Measurements from ENCODE around the gene PAX7. TPM values are rescaled to one million over a fixed set of nuclear protein-coding genes. Genes with fewer than 3 reads are reported as not detected.

PAX7 gene
- total and polyA plus RNA-seq, 9 of the 15 experiments (the other 6 are each of a cell fraction or from before 2014, with no cell fraction given): not detected

GRCh38 chr1:18770799-18771198, 140.2 kb downstream of the PAX7 start:
- ChIA-PET CTCF (ENCODE audit: low intra/inter-chr PET ratio) (no interaction called here), POLR2A (interaction anchor here (0.9 to 1.2 kb wide), 2 partner anchors 9 to 11 kb away, joined by 3 to 5 read pairs; no protein-coding TSS in a partner anchor)
- Histone ChIP-seq H3K4me2 (ENCODE audit: insufficient read depth, low read length) (no peak overlapping the region), H3K27me3 (ENCODE audit: control insufficient read depth in 2 of 2, insufficient read depth in 2 of 2, low read length in 2 of 2) (peaks cover 29 to 45% of the 10 kb centered on the region in 2 experiments), H3K27ac (ENCODE audit: extremely low read depth, low read depth, low read length) (no peak overlapping the region), H3K9me1 (ENCODE audit: control insufficient read depth, insufficient read depth, low read length) (no peaks in the 10 kb centered on the region), H3K4me1 (replicated peaks in 1 of 2; ENCODE audit: control insufficient read depth in 2 of 2, insufficient read depth in 2 of 2, low read length in 2 of 2) (no peaks in the 10 kb centered on the region), H3K9ac (ENCODE audit: insufficient read depth in 1 of 2, low read depth in 2 of 2, low read length in 2 of 2) (no peak overlapping the region), H2AFZ (ENCODE audit: low read depth, low read length) (no peak overlapping the region), H4K20me1 (replicated peaks; ENCODE audit: control insufficient read depth, insufficient read depth, low read length) (peaks cover 11% of the 10 kb centered on the region; the same call in 1 of the 2 replicates), H3K36me3 (ENCODE audit: control insufficient read depth, insufficient read depth, low read length) (no peaks in the 10 kb centered on the region), H3K4me3 (no peak overlapping the region), H3K79me2 (ENCODE audit: control insufficient read depth, insufficient read depth, low read length) (no peaks in the 10 kb centered on the region), H3K9me3 (replicated peaks; ENCODE audit: control insufficient read depth, insufficient read depth, low read depth, low read length) (no peaks in the 10 kb centered on the region)
- DNase-seq (ENCODE audit: extremely low read depth in 1 of 4, low spot score in 3 of 4) (no peak), ATAC-seq (no peak), FAIRE-seq (peak; percentile 55)
- peak; percentile 21 to 52; a peak in 1 of 4 replicates for TF ChIP-seq KDM1A (IDR thresholded peaks at IDR 0.05)
- peak; percentile 91 for TF ChIP-seq RBM25 (IDR thresholded peaks at IDR 0.05; ENCODE audit: low read depth, low read length, severe bottlenecking)
- peak; percentile 71 for TF ChIP-seq BCOR (IDR thresholded peaks at IDR 0.05)
- TF ChIP-seq ELK3 (CRISPR knock-in tag; IDR thresholded peaks at IDR 0.05): no peak
- peak; percentile 55; the same call in 1 of the 2 replicates for TF ChIP-seq ADNP (tag; IDR thresholded peaks at IDR 0.05)
- intact Hi-C loops (cut with micrococcal nuclease): no loop called here
- no TSS peak for BruUV-seq (replicated peaks)
- in situ Hi-C loops (cut with MboI): no loop called here
- 0% methylated on average over 5 of the region's 5 CpGs for WGBS (ENCODE audit: insufficient coverage, low coverage, missing lambda C conversion rate)

GRCh38 chr1:18773753-18774152, 143.1 kb downstream of the PAX7 start:
- no TSS peak for BruUV-seq (replicated peaks)
- in situ Hi-C loops (cut with MboI): no loop called here
- Histone ChIP-seq H2AFZ (ENCODE audit: low read depth, low read length) (no peak overlapping the region), H3K4me2 (ENCODE audit: insufficient read depth, low read length) (no peak overlapping the region), H3K27me3 (ENCODE audit: control insufficient read depth in 2 of 2, insufficient read depth in 2 of 2, low read length in 2 of 2) (peaks cover 29 to 43% of the 10 kb centered on the region in 2 experiments), H3K4me1 (replicated peaks in 1 of 2; ENCODE audit: control insufficient read depth in 2 of 2, insufficient read depth in 2 of 2, low read length in 2 of 2) (no peaks in the 10 kb centered on the region), H4K20me1 (replicated peaks; ENCODE audit: control insufficient read depth, insufficient read depth, low read length) (peaks cover 11% of the 10 kb centered on the region; the same call in 1 of the 2 replicates), H3K9ac (ENCODE audit: insufficient read depth in 1 of 2, low read depth in 2 of 2, low read length in 2 of 2) (no peak overlapping the region), H3K27ac (ENCODE audit: extremely low read depth, low read depth, low read length) (no peak overlapping the region), H3K9me1 (ENCODE audit: control insufficient read depth, insufficient read depth, low read length) (no peaks in the 10 kb centered on the region), H3K4me3 (no peak overlapping the region), H3K36me3 (ENCODE audit: control insufficient read depth, insufficient read depth, low read length) (no peaks in the 10 kb centered on the region), H3K79me2 (ENCODE audit: control insufficient read depth, insufficient read depth, low read length) (no peaks in the 10 kb centered on the region), H3K9me3 (replicated peaks; ENCODE audit: control insufficient read depth, insufficient read depth, low read depth, low read length) (no peaks in the 10 kb centered on the region)
- 3% methylated on average over 9 of the region's 9 CpGs for WGBS (ENCODE audit: insufficient coverage, low coverage, missing lambda C conversion rate)
- no peak for DNase-seq (ENCODE audit: extremely low read depth in 1 of 4, low spot score in 3 of 4)
- intact Hi-C loops (cut with micrococcal nuclease): no loop called here
- no peak for FAIRE-seq
- no peak for ATAC-seq
- ChIA-PET POLR2A (interaction anchor here (1.6 kb wide), 1 partner anchor 9 kb away, joined by 9 read pairs; no protein-coding TSS in a partner anchor), CTCF (ENCODE audit: low intra/inter-chr PET ratio) (no interaction called here)
- no peak for TF ChIP-seq ZHX1 (conservative IDR thresholded peaks at IDR 0.05; ENCODE audit: low read length)
- TF ChIP-seq POLR3G (IDR thresholded peaks at IDR 0.05; ENCODE audit: extremely low read depth, insufficient read length, insufficient replicate concordance): no peak
- peak; percentile 95 for TF ChIP-seq PKNOX1 (IDR thresholded peaks at IDR 0.05)
